CD4-positive, CD25-positive, alpha-beta regulatory T cell (primary cell): Measurements from ENCODE around the gene BTRC. TPM values are rescaled to one million over a fixed set of nuclear protein-coding genes. Genes with fewer than 3 reads are reported as not detected.

Experiments used
- ATAC-seq, 2 donors: fragments of 150-1000 bp; cut with Tn5 transposase; one replicate each; pipeline ENCODE4 v1.10.0; 2021; ENCODE audit warnings: low read depth in 2 of 2, moderate number of reproducible peaks in 2 of 2, moderate library complexity in 1 of 2
- DNase-seq, 3 donors: peaks; one replicate each; pipeline versions ENCODE4 v3.0.0 to v3.0.0-alpha.2; 2012 to 2022; ENCODE audit warnings: mixed read lengths in 1 of 3
- H3K27ac ChIP-seq: one replicate; pipeline ENCODE4 v1.7.0; 2013; ENCODE audit warnings: mild to moderate bottlenecking, low read length; ENCODE audit not compliant: insufficient read depth, poor library complexity, severe bottlenecking
- H3K27me3 ChIP-seq: one replicate; pipeline ENCODE4 v1.7.0; 2013; ENCODE audit warnings: low read length; ENCODE audit not compliant: control insufficient read depth, insufficient read depth
- H3K36me3 ChIP-seq: one replicate; pipeline ENCODE4 v1.7.0; 2013; ENCODE audit warnings: mild to moderate bottlenecking, low read length, moderate library complexity; ENCODE audit not compliant: control insufficient read depth, insufficient read depth
- H3K4me1 ChIP-seq: 2 replicates; pipeline ENCODE4 v1.7.0; 2013; ENCODE audit warnings: mild to moderate bottlenecking, low read length; ENCODE audit not compliant: insufficient read depth, control insufficient read depth, poor library complexity, severe bottlenecking
- H3K4me3 ChIP-seq: one replicate; pipeline ENCODE4 v1.7.0; 2013; ENCODE audit warnings: low read depth, mild to moderate bottlenecking, low read length, moderate library complexity
- H3K9me3 ChIP-seq, 2 experiments: 1 replicate in 1 of 2; 2 replicates in 1 of 2; pipeline ENCODE4 v1.7.0; 2013; ENCODE audit warnings: low read length in 2 of 2, mild to moderate bottlenecking in 1 of 2, moderate library complexity in 1 of 2; ENCODE audit not compliant: control insufficient read depth in 2 of 2
- H3K27ac Mint-ChIP-seq, 3 donors: one replicate each; pipeline ENCODE4 v1.8.0; 2020 to 2022; ENCODE audit warnings: mild to moderate bottlenecking in 3 of 3, mixed read lengths in 3 of 3, moderate library complexity in 2 of 3
- H3K27me3 Mint-ChIP-seq: one replicate; pipeline ENCODE4 v1.8.0; 2022; ENCODE audit warnings: mild to moderate bottlenecking, mixed read lengths
- H3K36me3 Mint-ChIP-seq: one replicate; pipeline ENCODE4 v1.8.0; 2020; ENCODE audit warnings: mixed read lengths
- H3K4me1 Mint-ChIP-seq, 4 donors: one replicate each; pipeline ENCODE4 v1.8.0; 2020 to 2022; ENCODE audit warnings: mixed read lengths in 4 of 4, mild to moderate bottlenecking in 1 of 4
- H3K4me3 Mint-ChIP-seq, 4 donors: one replicate each; pipeline ENCODE4 v1.8.0; 2020 to 2022; ENCODE audit warnings: mild to moderate bottlenecking in 4 of 4, mixed read lengths in 4 of 4, moderate library complexity in 3 of 4
- H3K9me3 Mint-ChIP-seq, 7 donors: one replicate each; pipeline ENCODE4 v1.8.0; 2020 to 2022; ENCODE audit warnings: mixed read lengths in 7 of 7, mild to moderate bottlenecking in 3 of 7, moderate library complexity in 2 of 7
- polyA plus RNA-seq, 4 donors: library from polyadenylated mRNA; unstranded; fragments of 300-500 nt; fragmentation: Illumina TruSeq; gene quantifications; one replicate each; pipeline ENCODE4 v1.2.3, GENCODE V29; 2021
- total RNA-seq: library from RNA; stranded (reverse); gene quantifications from one replicate; pipeline ENCODE4 v1.2.3, GENCODE V29; 2022

Gene BTRC
- total and polyA plus RNA-seq, 5 donors from 2014 or later: 6.1 to 17.8 (median 8.9) TPM

GRCh38 chr10:101478956-101479355, 125.0 kb downstream of the BTRC start:
- peak overlapping the region; percentile 21 for H3K4me3 ChIP-seq
- DNase-seq (peak in 1 of 3 donors; percentile 20), ATAC-seq (no peak)
- no peak overlapping the region for H3K27ac ChIP-seq
- no peaks in the 10 kb centered on the region for H3K27me3 Mint-ChIP-seq
- H3K27me3 ChIP-seq: no peaks in the 10 kb centered on the region
- H3K9me3 Mint-ChIP-seq: peaks cover 0 to 2% (median 0%) of the 10 kb centered on the region in 7 donors
- peaks cover 36% of the 10 kb centered on the region for H3K36me3 Mint-ChIP-seq
- H3K4me3 Mint-ChIP-seq: peak overlapping the region in 2 of 4 donors; percentile 17 to 39
- peaks cover 10 to 20% (median 14%) of the 10 kb centered on the region in 4 donors for H3K4me1 Mint-ChIP-seq
- no peaks in the 10 kb centered on the region for H3K4me1 ChIP-seq
- no peaks in the 10 kb centered on the region for H3K9me3 ChIP-seq
- H3K36me3 ChIP-seq: peaks cover 4% of the 10 kb centered on the region
- H3K27ac Mint-ChIP-seq: peak overlapping the region in 2 of 3 donors; percentile 47 to 73

- Mint-ChIP-seq H3K4me1 (peaks cover 10 to 20% (median 16%) of the 10 kb centered on the region in 4 donors), H3K27me3 (no peaks in the 10 kb centered on the region), H3K4me3 (no peak overlapping the region), H3K27ac (no peak overlapping the region), H3K36me3 (peaks cover 44% of the 10 kb centered on the region), H3K9me3 (peaks cover 0 to 2% (median 0%) of the 10 kb centered on the region in 7 donors)
- ATAC-seq: no peak
- H3K4me3 ChIP-seq: no peak overlapping the region
- no peak for DNase-seq
- no peaks in the 10 kb centered on the region for H3K4me1 ChIP-seq
- no peaks in the 10 kb centered on the region for H3K9me3 ChIP-seq
- H3K36me3 ChIP-seq: peaks cover 4% of the 10 kb centered on the region
- H3K27me3 ChIP-seq: no peaks in the 10 kb centered on the region
- H3K27ac ChIP-seq: no peak overlapping the region
These were observed 127.3 kb downstream of the BTRC start for GRCh38 chr10:101481256-101481655.

- no peak overlapping the region for H3K4me3 Mint-ChIP-seq
- no peak overlapping the region for H3K27ac Mint-ChIP-seq
- Histone ChIP-seq H3K9me3 (no peaks in the 10 kb centered on the region), H3K4me3 (no peak overlapping the region), H3K27me3 (no peaks in the 10 kb centered on the region), H3K36me3 (peaks cover 4% of the 10 kb centered on the region), H3K4me1 (no peaks in the 10 kb centered on the region), H3K27ac (no peak overlapping the region)
- DNase-seq: no peak
- ATAC-seq: no peak
- peaks cover 0 to 2% (median 0%) of the 10 kb centered on the region in 7 donors for H3K9me3 Mint-ChIP-seq
- H3K36me3 Mint-ChIP-seq: peaks cover 44% of the 10 kb centered on the region
- peaks cover 10 to 20% (median 16%) of the 10 kb centered on the region in 4 donors for H3K4me1 Mint-ChIP-seq
- no peaks in the 10 kb centered on the region for H3K27me3 Mint-ChIP-seq
These were observed 128.6 kb downstream of the BTRC start for GRCh38 chr10:101482568-101482967.

GRCh38 chr10:101484175-101484745, 130.3 kb downstream of the BTRC start:
- no peaks in the 10 kb centered on the region for H3K9me3 ChIP-seq
- no peak for ATAC-seq
- peaks cover 5 to 13% (median 10%) of the 10 kb centered on the region in 4 donors for H3K4me1 Mint-ChIP-seq
- no peak overlapping the region for H3K27ac ChIP-seq
- H3K36me3 Mint-ChIP-seq: peaks cover 40% of the 10 kb centered on the region
- H3K9me3 Mint-ChIP-seq: peaks cover 0 to 2% (median 0%) of the 10 kb centered on the region in 7 donors
- no peaks in the 10 kb centered on the region for H3K27me3 ChIP-seq
- H3K4me3 Mint-ChIP-seq: no peak overlapping the region
- DNase-seq: no peak
- H3K4me3 ChIP-seq: no peak overlapping the region
- peaks cover 4% of the 10 kb centered on the region for H3K36me3 ChIP-seq
- H3K27ac Mint-ChIP-seq: no peak overlapping the region
- no peaks in the 10 kb centered on the region for H3K4me1 ChIP-seq
- H3K27me3 Mint-ChIP-seq: no peaks in the 10 kb centered on the region

GRCh38 chr10:101485207-101485606, 131.2 kb downstream of the BTRC start:
- Histone ChIP-seq H3K27me3 (no peaks in the 10 kb centered on the region), H3K9me3 (no peaks in the 10 kb centered on the region), H3K36me3 (peaks cover 2% of the 10 kb centered on the region), H3K27ac (no peak overlapping the region), H3K4me3 (no peak overlapping the region), H3K4me1 (no peaks in the 10 kb centered on the region)
- DNase-seq (no peak), ATAC-seq (no peak)
- peaks cover 0 to 2% (median 0%) of the 10 kb centered on the region in 7 donors for H3K9me3 Mint-ChIP-seq
- no peak overlapping the region for H3K4me3 Mint-ChIP-seq
- H3K4me1 Mint-ChIP-seq: peaks cover 0 to 14% (median 11%) of the 10 kb centered on the region in 4 donors
- no peaks in the 10 kb centered on the region for H3K27me3 Mint-ChIP-seq
- no peak overlapping the region for H3K27ac Mint-ChIP-seq
- peaks cover 40% of the 10 kb centered on the region for H3K36me3 Mint-ChIP-seq

GRCh38 chr10:101485681-101486554, 132.0 kb downstream of the BTRC start:
- H3K9me3 ChIP-seq: no peaks in the 10 kb centered on the region
- H3K36me3 ChIP-seq: no peaks in the 10 kb centered on the region
- no peaks in the 10 kb centered on the region for H3K4me1 ChIP-seq
- no peak overlapping the region for H3K4me3 ChIP-seq
- Mint-ChIP-seq H3K4me3 (no peak overlapping the region), H3K9me3 (peaks cover 0 to 2% (median 0%) of the 10 kb centered on the region in 7 donors), H3K27ac (no peak overlapping the region), H3K36me3 (peaks cover 36% of the 10 kb centered on the region), H3K27me3 (no peaks in the 10 kb centered on the region), H3K4me1 (peaks cover 0 to 21% (median 16%) of the 10 kb centered on the region in 4 donors)
- no peak for ATAC-seq
- H3K27ac ChIP-seq: no peak overlapping the region
- no peaks in the 10 kb centered on the region for H3K27me3 ChIP-seq
- no peak for DNase-seq

- Histone ChIP-seq H3K4me3 (no peak overlapping the region), H3K36me3 (no peaks in the 10 kb centered on the region), H3K27ac (no peak overlapping the region), H3K27me3 (no peaks in the 10 kb centered on the region), H3K9me3 (no peaks in the 10 kb centered on the region), H3K4me1 (no peaks in the 10 kb centered on the region)
- ATAC-seq (no peak), DNase-seq (no peak)
- Mint-ChIP-seq H3K9me3 (peaks cover 0 to 2% (median 0%) of the 10 kb centered on the region in 7 donors), H3K36me3 (peaks cover 26% of the 10 kb centered on the region), H3K27ac (no peak overlapping the region), H3K4me1 (peaks cover 0 to 25% (median 17%) of the 10 kb centered on the region in 4 donors), H3K27me3 (no peaks in the 10 kb centered on the region), H3K4me3 (no peak overlapping the region)
These were observed 133.4 kb downstream of the BTRC start for GRCh38 chr10:101487399-101487798.
